Trophoblast cell (in vitro differentiated cells and primary cell): ENCODE results near the gene CSMD2.

ENCODE experiments used
- DNase-seq, 2 donors: peaks; one replicate each; pipeline ENCODE4 v3.0.0-alpha.2; 2016
- H2AFZ ChIP-seq: 2 replicates; pipeline ENCODE4 v1.6.1; 2013; ENCODE audit warnings: low read length, moderate library complexity, mild to moderate bottlenecking; ENCODE audit not compliant: insufficient read depth, poor library complexity
- H2AK5ac ChIP-seq: 2 replicates; pipeline ENCODE4 v1.6.1; 2013; ENCODE audit warnings: mild to moderate bottlenecking, low read length
- H2BK120ac ChIP-seq: 2 replicates; pipeline ENCODE4 v1.6.1; 2013; ENCODE audit warnings: low read length, mild to moderate bottlenecking, moderate library complexity; ENCODE audit not compliant: insufficient read depth, poor library complexity
- H2BK12ac ChIP-seq: 2 replicates; pipeline ENCODE4 v1.6.1; 2013; ENCODE audit warnings: mild to moderate bottlenecking, low read length, moderate library complexity
- H2BK5ac ChIP-seq: 2 replicates; pipeline ENCODE4 v1.6.1; 2013; ENCODE audit warnings: low read length, low read depth, moderate library complexity, mild to moderate bottlenecking; ENCODE audit not compliant: poor library complexity
- H3K14ac ChIP-seq: 2 replicates; pipeline ENCODE4 v1.6.1; 2013; ENCODE audit warnings: mild to moderate bottlenecking, low read length
- H3K18ac ChIP-seq: 2 replicates; pipeline ENCODE4 v1.6.1; 2013; ENCODE audit warnings: mild to moderate bottlenecking, low read length
- H3K23ac ChIP-seq: 2 replicates; pipeline ENCODE4 v1.6.1; 2013; ENCODE audit warnings: low read length
- H3K27ac ChIP-seq: 2 replicates; pipeline ENCODE4 v1.5.1; 2013; ENCODE audit warnings: low read depth, mild to moderate bottlenecking, inconsistent platforms, low read length, moderate library complexity
- H3K27me3 ChIP-seq: 2 replicates; pipeline ENCODE4 v1.6.1; 2013; ENCODE audit warnings: inconsistent platforms, mild to moderate bottlenecking, low read length, moderate library complexity; ENCODE audit not compliant: insufficient read depth
- H3K36me3 ChIP-seq, 2 experiments: 1 replicate in 1 of 2; 2 replicates in 1 of 2; pipeline ENCODE4 v1.6.1; 2013; ENCODE audit warnings: low read length in 2 of 2, mild to moderate bottlenecking in 2 of 2, moderate library complexity in 1 of 2; ENCODE audit not compliant: insufficient read depth in 2 of 2, control insufficient read depth in 1 of 2
- H3K4ac ChIP-seq: 2 replicates; pipeline ENCODE4 v1.6.1; 2013; ENCODE audit warnings: low read depth, mild to moderate bottlenecking, low read length, moderate library complexity
- H3K4me1 ChIP-seq, 2 experiments: 1 replicate in 1 of 2; 2 replicates in 1 of 2; pipeline ENCODE4 v1.6.1; 2013; ENCODE audit warnings: low read length in 2 of 2, mild to moderate bottlenecking in 2 of 2, moderate library complexity in 1 of 2; ENCODE audit not compliant: insufficient read depth in 2 of 2, control insufficient read depth in 1 of 2
- H3K4me2 ChIP-seq: 2 replicates; pipeline ENCODE4 v1.6.1; 2013; ENCODE audit warnings: inconsistent platforms, mild to moderate bottlenecking, low read length, moderate library complexity
- H3K4me3 ChIP-seq: 2 replicates; pipeline ENCODE4 v1.5.1; 2013; ENCODE audit warnings: mild to moderate bottlenecking, low read depth, low read length, inconsistent platforms
- H3K79me1 ChIP-seq: one replicate; pipeline ENCODE4 v1.6.1; 2013; ENCODE audit warnings: low read length
- H3K79me2 ChIP-seq: 2 replicates; pipeline ENCODE4 v1.6.1; 2013; ENCODE audit warnings: low read length, mild to moderate bottlenecking; ENCODE audit not compliant: control insufficient read depth, insufficient read depth, poor library complexity
- H3K9ac ChIP-seq: 2 replicates; pipeline ENCODE4 v1.6.1; 2013; ENCODE audit warnings: mild to moderate bottlenecking, low read length
- H3K9me3 ChIP-seq: 2 replicates; pipeline ENCODE4 v1.6.1; 2013; ENCODE audit warnings: low read depth, mild to moderate bottlenecking, control low read depth, inconsistent platforms, low read length; ENCODE audit not compliant: insufficient read depth
- H4K12ac ChIP-seq: 2 replicates; pipeline ENCODE4 v1.6.1; 2013; ENCODE audit warnings: low read depth, mild to moderate bottlenecking, low read length, moderate library complexity
- H4K8ac ChIP-seq: 2 replicates; pipeline ENCODE4 v1.6.1; 2013; ENCODE audit warnings: low read depth, mild to moderate bottlenecking, low read length, moderate library complexity
- H4K91ac ChIP-seq: one replicate; pipeline ENCODE4 v1.6.1; 2013; ENCODE audit warnings: low read depth, mild to moderate bottlenecking, low read length, moderate library complexity
- WGBS: extraction: QIAGEN DNeasy Blood & Tissue Kit; methylation state at CpG from one replicate; pipeline ENCODE4 v1.1.7; 2013; ENCODE audit warnings: missing lambda C conversion rate; ENCODE audit not compliant: insufficient read length, insufficient coverage; ENCODE audit errors: extremely low coverage; 5-methylcytosine and 5-hydroxymethylcytosine counted together

Gene CSMD2

GRCh38 chr1:34192621-34193020, 27.6 kb upstream of the CSMD2 start:
- Histone ChIP-seq H3K4ac (no peak overlapping the region), H3K4me3 (no peak overlapping the region), H4K8ac (no peak overlapping the region), H3K79me1 (no peaks in the 10 kb centered on the region), H3K27ac (no peak overlapping the region), H3K9ac (no peak overlapping the region), H4K91ac (no peak overlapping the region), H3K18ac (no peak overlapping the region), H3K79me2 (no peaks in the 10 kb centered on the region), H2BK5ac (no peak overlapping the region), H3K4me2 (no peak overlapping the region), H3K14ac (no peak overlapping the region), H3K23ac (no peak overlapping the region), H3K36me3 (no peaks in the 10 kb centered on the region), H4K12ac (no peak overlapping the region), H2AFZ (no peak overlapping the region), H2BK12ac (no peak overlapping the region), H3K27me3 (no peaks in the 10 kb centered on the region), H3K9me3 (peaks cover 9% of the 10 kb centered on the region), H3K4me1 (no peaks in the 10 kb centered on the region), H2AK5ac (no peak overlapping the region), H2BK120ac (no peak overlapping the region)
- WGBS, result no CpG with 5 or more reads among the region's 3 CpGs
- DNase-seq, result no peak

DNA sequence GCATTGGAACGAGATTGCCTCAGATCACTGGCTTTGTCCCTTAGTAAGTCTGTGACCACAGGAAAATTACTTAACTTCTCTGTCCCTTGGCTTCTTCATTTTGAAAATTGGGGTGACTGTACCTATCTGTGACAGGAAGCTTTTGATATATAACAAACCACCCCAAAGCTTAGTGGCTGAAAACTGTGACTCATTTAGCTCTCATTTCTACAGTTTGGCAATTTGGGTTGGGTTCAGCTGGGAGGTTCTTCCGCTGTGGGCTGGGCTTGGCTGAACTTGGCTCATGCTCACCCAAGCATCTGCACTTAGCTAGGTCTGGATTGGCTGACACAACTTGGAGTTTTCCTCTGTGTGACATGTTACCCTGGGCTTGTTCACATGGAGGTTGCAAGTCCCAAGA, 25.7 kb upstream of the CSMD2 start:
- H3K18ac ChIP-seq, result no peak overlapping the region
- H2BK5ac ChIP-seq, result no peak overlapping the region
- no peak overlapping the region for H4K12ac ChIP-seq
- H3K14ac ChIP-seq, result no peak overlapping the region
- no peak overlapping the region for H3K4ac ChIP-seq
- H3K23ac ChIP-seq, result no peak overlapping the region
- no peak overlapping the region for H3K4me2 ChIP-seq
- peaks cover 9% of the 10 kb centered on the region for H3K9me3 ChIP-seq
- no peaks in the 10 kb centered on the region for H3K27me3 ChIP-seq
- no peaks in the 10 kb centered on the region for H3K4me1 ChIP-seq
- no peak overlapping the region for H2AFZ ChIP-seq
- H3K79me2 ChIP-seq, result no peaks in the 10 kb centered on the region
- no peak overlapping the region for H4K8ac ChIP-seq
- no peaks in the 10 kb centered on the region for H3K36me3 ChIP-seq
- no peak overlapping the region for H3K9ac ChIP-seq
- no peak overlapping the region for H4K91ac ChIP-seq
- no peak overlapping the region for H3K27ac ChIP-seq
- H3K79me1 ChIP-seq, result no peaks in the 10 kb centered on the region
- no peak for DNase-seq
- no peak overlapping the region for H2AK5ac ChIP-seq
- no peak overlapping the region for H3K4me3 ChIP-seq
- WGBS, result no CpG with 5 or more reads among the region's 2 CpGs
- no peak overlapping the region for H2BK120ac ChIP-seq
- H2BK12ac ChIP-seq, result no peak overlapping the region

- Histone ChIP-seq H2BK12ac (no peak overlapping the region), H2BK120ac (no peak overlapping the region), H4K12ac (no peak overlapping the region), H4K91ac (no peak overlapping the region), H3K4ac (no peak overlapping the region), H2AFZ (no peak overlapping the region), H3K4me3 (peak overlapping the region; percentile 42), H3K9ac (peak overlapping the region; percentile 7), H3K27ac (no peak overlapping the region), H2BK5ac (no peak overlapping the region), H3K4me1 (no peaks in the 10 kb centered on the region), H3K18ac (no peak overlapping the region), H3K23ac (peak overlapping the region; percentile 85), H3K27me3 (no peaks in the 10 kb centered on the region), H4K8ac (no peak overlapping the region), H2AK5ac (no peak overlapping the region), H3K14ac (no peak overlapping the region), H3K4me2 (no peak overlapping the region), H3K79me2 (no peaks in the 10 kb centered on the region), H3K79me1 (no peaks in the 10 kb centered on the region), H3K36me3 (no peaks in the 10 kb centered on the region), H3K9me3 (peaks cover 9% of the 10 kb centered on the region)
- WGBS, result no CpG with 5 or more reads among the region's 4 CpGs
- DNase-seq, result no peak
Observed at GRCh38 chr1:34188985-34189384, 24.0 kb upstream of the CSMD2 start.

DNA sequence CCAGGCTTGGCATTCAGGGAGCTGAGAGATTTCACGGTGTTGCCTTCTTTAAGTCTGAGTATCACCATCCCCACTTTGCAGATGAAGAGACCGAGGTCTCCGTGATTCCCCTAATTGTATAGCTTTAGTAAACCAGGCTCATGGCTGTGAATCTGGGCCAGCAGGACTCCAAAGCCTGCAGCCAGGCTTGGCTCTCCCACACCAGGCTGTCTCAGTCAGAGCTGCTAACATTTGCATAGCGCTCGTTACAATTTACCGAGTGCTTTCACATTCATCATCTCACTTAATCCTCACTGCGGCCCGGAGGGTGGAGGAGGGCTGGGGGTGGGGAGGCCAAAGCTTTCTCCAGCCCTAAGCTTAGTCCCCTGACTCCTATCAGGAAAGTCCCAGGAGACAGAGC, 23.4 kb upstream of the CSMD2 start:
- H3K4me2 ChIP-seq, result no peak overlapping the region
- no peaks in the 10 kb centered on the region for H3K36me3 ChIP-seq
- no peak overlapping the region for H3K4me3 ChIP-seq
- no peak overlapping the region for H3K9ac ChIP-seq
- H2BK12ac ChIP-seq, result no peak overlapping the region
- no peaks in the 10 kb centered on the region for H3K27me3 ChIP-seq
- no peak overlapping the region for H3K14ac ChIP-seq
- H4K12ac ChIP-seq, result no peak overlapping the region
- H4K91ac ChIP-seq, result no peak overlapping the region
- no peak overlapping the region for H2BK120ac ChIP-seq
- no peak overlapping the region for H2AK5ac ChIP-seq
- DNase-seq, result no peak
- no peaks in the 10 kb centered on the region for H3K79me2 ChIP-seq
- H3K23ac ChIP-seq, result no peak overlapping the region
- H4K8ac ChIP-seq, result no peak overlapping the region
- no CpG with 5 or more reads among the region's 8 CpGs for WGBS
- H3K27ac ChIP-seq, result no peak overlapping the region
- H3K4me1 ChIP-seq, result no peaks in the 10 kb centered on the region
- H3K4ac ChIP-seq, result no peak overlapping the region
- no peak overlapping the region for H2BK5ac ChIP-seq
- H3K18ac ChIP-seq, result no peak overlapping the region
- peaks cover 9% of the 10 kb centered on the region for H3K9me3 ChIP-seq
- no peak overlapping the region for H2AFZ ChIP-seq
- H3K79me1 ChIP-seq, result no peaks in the 10 kb centered on the region
